ENCODE data around the gene ZSWIM5. TPM values are rescaled to one million over a fixed set of nuclear protein-coding genes. Genes with fewer than 3 reads are reported as not detected.
"Not testable (repeated sequence)": the region's sequence is repeated elsewhere in the genome, so short reads cannot be mapped to it uniquely, and the experiment has no call there.

The ZSWIM5 gene
- total RNA-seq, 1 donor from 2014 or later, result 22.6 TPM

GRCh38 chr1:45200906-45201500, 5.4 kb downstream of the ZSWIM5 start:
- no peak for DNase-seq

- DNase-seq, result no peak
Observed at GRCh38 chr1:45200435-45200834, 6.0 kb downstream of the ZSWIM5 start.

- no peak for DNase-seq
Observed at GRCh38 chr1:45198185-45198584, 8.2 kb downstream of the ZSWIM5 start.

GRCh38 chr1:45196863-45197262, 9.5 kb downstream of the ZSWIM5 start:
- no peak for DNase-seq

- DNase-seq, result no peak
Observed at GRCh38 chr1:45191418-45191783, 15.0 kb downstream of the ZSWIM5 start.

GRCh38 chr1:45187725-45188124, 18.7 kb downstream of the ZSWIM5 start:
- DNase-seq, result no peak

- not testable (repeated sequence) for DNase-seq
Observed at GRCh38 chr1:45179918-45180519, 26.4 kb downstream of the ZSWIM5 start.

GRCh38 chr1:45177452-45177851, 29.0 kb downstream of the ZSWIM5 start:
- no peak for DNase-seq

- no peak for DNase-seq
Observed at GRCh38 chr1:45172764-45173163, 33.6 kb downstream of the ZSWIM5 start.

GRCh38 chr1:45172005-45172404, 34.4 kb downstream of the ZSWIM5 start:
- no peak for DNase-seq

GRCh38 chr1:45171575-45171974, 34.8 kb downstream of the ZSWIM5 start:
- no peak for DNase-seq

- DNase-seq, result no peak
Observed at GRCh38 chr1:45170151-45170742, 36.2 kb downstream of the ZSWIM5 start.

- not testable (repeated sequence) for DNase-seq
Observed at GRCh38 chr1:45167947-45168346, 38.5 kb downstream of the ZSWIM5 start.

- not testable (repeated sequence) for DNase-seq
Observed at GRCh38 chr1:45164307-45164706, 42.1 kb downstream of the ZSWIM5 start.

GRCh38 chr1:45163111-45163510, 43.3 kb downstream of the ZSWIM5 start:
- not testable (repeated sequence) for DNase-seq

- not testable (repeated sequence) for DNase-seq
Observed at GRCh38 chr1:45162041-45163035, 44.1 kb downstream of the ZSWIM5 start.

GRCh38 chr1:45155957-45156356, 50.4 kb downstream of the ZSWIM5 start:
- no peak for DNase-seq

GRCh38 chr1:45155423-45155822, 51.0 kb downstream of the ZSWIM5 start:
- DNase-seq, result no peak

GRCh38 chr1:45152126-45152525, 54.3 kb downstream of the ZSWIM5 start:
- no peak for DNase-seq

- no peak for DNase-seq
Observed at GRCh38 chr1:45148209-45148825, 58.1 kb downstream of the ZSWIM5 start.

GRCh38 chr1:45146833-45147232, 59.6 kb downstream of the ZSWIM5 start:
- DNase-seq, result no peak
